Omental fat pad (tissue), 4 donors: ENCODE data around the gene ANKRD52. TPM values are rescaled to one million over a fixed set of nuclear protein-coding genes. Genes with fewer than 3 reads are reported as not detected.

Experiments
- ATAC-seq: fragments of 150-250 bp; one replicate; pipeline ENCODE4 v1.9.1; 2016; ENCODE audit warnings: mild to moderate bottlenecking, moderate library complexity; ENCODE audit not compliant: low FRiP score
- DNase-seq: peaks from one replicate; pipeline ENCODE4 v3.0.0-alpha.2; 2019; ENCODE audit warnings: low spot score
- total RNA-seq, 4 donors: library from RNA; depleted of rRNA; stranded (reverse); fragments of >200 nt; gene quantifications; one replicate each; pipeline ENCODE4 v1.1.0, GENCODE V29; 2016
- TF ChIP-seq, protein P1 (sequence below), 3 donors: fragments of 450-650 bp; IDR thresholded peaks; one replicate each; pipeline ENCODE4 v1.5.1; 2016 to 2017; ENCODE audit warnings: antibody characterized with exemption in 3 of 3, mild to moderate bottlenecking in 3 of 3, moderate library complexity in 2 of 3

Gene ANKRD52
- total RNA-seq, result 10 to 100 TPM; 13.6 to 19.2 (median 16.8) TPM

GRCh38 chr12:56258068-56258819 lies at the start of gene ANKRD52:
ANKRD52 (minus strand) TSS chr12:56258384; CDS start chr12:56258269, 115 bp downstream.
- ATAC-seq (peak; percentile 96), DNase-seq (peak; percentile 37)
- TF ChIP-seq, protein P1, sequence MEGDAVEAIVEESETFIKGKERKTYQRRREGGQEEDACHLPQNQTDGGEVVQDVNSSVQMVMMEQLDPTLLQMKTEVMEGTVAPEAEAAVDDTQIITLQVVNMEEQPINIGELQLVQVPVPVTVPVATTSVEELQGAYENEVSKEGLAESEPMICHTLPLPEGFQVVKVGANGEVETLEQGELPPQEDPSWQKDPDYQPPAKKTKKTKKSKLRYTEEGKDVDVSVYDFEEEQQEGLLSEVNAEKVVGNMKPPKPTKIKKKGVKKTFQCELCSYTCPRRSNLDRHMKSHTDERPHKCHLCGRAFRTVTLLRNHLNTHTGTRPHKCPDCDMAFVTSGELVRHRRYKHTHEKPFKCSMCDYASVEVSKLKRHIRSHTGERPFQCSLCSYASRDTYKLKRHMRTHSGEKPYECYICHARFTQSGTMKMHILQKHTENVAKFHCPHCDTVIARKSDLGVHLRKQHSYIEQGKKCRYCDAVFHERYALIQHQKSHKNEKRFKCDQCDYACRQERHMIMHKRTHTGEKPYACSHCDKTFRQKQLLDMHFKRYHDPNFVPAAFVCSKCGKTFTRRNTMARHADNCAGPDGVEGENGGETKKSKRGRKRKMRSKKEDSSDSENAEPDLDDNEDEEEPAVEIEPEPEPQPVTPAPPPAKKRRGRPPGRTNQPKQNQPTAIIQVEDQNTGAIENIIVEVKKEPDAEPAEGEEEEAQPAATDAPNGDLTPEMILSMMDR (IDR thresholded peaks at IDR 0.05), result peak in 1 of 3 donors; percentile 78

DNA sequence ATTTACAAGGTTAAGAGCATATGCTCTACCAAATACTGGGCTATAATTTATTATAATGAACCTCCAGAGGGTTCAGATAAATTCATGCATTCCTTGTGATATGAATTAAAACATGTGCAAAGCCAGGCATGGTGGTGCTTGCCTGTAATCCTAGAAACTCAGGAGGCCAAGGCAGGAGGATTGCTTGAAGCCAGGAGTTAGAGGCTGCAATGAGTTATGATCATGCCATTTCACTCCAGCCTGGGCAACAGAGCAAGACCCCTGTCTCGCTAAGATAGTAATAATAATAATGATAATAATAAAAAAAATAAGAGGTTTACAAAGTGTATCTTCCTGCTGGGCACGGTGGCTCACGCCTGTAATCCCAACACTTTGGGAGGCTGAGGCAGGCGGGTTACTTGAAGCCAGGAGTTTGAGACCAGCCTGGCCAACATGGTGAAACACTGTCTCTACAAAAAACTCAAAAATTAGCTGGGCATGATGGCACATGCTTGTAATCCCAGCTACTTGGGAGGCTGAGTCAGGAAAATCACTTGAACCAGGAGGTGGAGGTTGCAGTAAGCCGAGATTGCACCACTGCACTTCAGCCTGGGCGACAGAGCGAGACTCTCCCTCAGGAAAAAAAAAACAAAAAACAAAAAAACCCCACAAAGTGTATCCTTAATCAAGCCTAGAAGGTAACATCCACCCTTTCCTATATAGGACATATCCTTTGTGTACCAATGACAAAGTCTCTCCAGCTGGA lies 49.2 kb upstream of the ANKRD52 start:
- ATAC-seq (no peak), DNase-seq (no peak)
- TF ChIP-seq, protein P1 (IDR thresholded peaks at IDR 0.05), result no peak

- DNase-seq, result no peak
- no peak for ATAC-seq
- TF ChIP-seq, protein P1 (IDR thresholded peaks at IDR 0.05), result no peak
Observed at GRCh38 chr12:56304872-56305590, 46.8 kb upstream of the ANKRD52 start.

DNA sequence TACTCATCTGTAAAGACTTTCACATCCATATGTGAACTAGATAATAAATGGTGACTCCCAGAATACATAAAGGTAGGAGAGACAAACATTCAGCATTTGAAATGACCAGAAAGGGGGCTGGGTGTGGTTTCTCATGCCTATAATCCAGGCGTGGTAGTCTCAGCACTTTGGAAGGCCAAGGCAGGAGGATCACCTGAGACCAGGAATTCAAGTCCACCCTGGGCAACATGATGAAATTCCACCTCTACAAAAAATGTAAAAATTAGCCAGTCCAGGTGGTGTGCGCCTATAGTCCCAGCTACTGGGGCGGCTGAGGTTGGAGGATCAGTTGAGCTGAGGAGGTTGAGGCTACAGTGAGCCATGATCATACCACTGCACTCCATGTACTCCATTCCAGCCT lies 46.1 kb upstream of the ANKRD52 start:
- DNase-seq (no peak), ATAC-seq (no peak)
- TF ChIP-seq, protein P1 (IDR thresholded peaks at IDR 0.05), result no peak

GRCh38 chr12:56300644-56301464 lies 42.7 kb upstream of the ANKRD52 start:
- TF ChIP-seq, protein P1 (IDR thresholded peaks at IDR 0.05), result no peak

More at GRCh38 chr12:56300644-56301464, 42.7 kb upstream of the ANKRD52 start:
- DNase-seq, result peak; percentile 42
- ATAC-seq, result peak; percentile 39
